ENCODE data around the gene SWT1.

DNA sequence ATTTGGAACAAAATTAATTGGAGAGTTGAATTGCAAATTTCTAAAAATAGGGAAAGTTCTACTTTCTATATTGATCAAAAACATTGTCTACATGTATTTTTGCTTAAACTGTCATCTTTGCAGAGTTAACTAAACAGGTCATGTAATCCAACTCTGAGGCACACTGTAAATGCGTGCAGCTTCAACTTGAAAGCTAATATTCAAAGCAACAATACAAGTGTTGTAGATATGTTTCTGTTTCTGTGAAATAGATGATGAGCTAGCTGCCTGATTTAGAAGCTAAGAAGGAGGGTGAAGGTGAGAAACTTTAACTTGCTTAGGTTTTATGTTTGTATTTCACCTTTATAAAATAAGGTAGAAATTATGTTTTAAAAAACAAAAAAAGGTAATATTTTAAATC, 82.9 kb downstream of the SWT1 start:
- TF ChIP-seq, protein P1, sequence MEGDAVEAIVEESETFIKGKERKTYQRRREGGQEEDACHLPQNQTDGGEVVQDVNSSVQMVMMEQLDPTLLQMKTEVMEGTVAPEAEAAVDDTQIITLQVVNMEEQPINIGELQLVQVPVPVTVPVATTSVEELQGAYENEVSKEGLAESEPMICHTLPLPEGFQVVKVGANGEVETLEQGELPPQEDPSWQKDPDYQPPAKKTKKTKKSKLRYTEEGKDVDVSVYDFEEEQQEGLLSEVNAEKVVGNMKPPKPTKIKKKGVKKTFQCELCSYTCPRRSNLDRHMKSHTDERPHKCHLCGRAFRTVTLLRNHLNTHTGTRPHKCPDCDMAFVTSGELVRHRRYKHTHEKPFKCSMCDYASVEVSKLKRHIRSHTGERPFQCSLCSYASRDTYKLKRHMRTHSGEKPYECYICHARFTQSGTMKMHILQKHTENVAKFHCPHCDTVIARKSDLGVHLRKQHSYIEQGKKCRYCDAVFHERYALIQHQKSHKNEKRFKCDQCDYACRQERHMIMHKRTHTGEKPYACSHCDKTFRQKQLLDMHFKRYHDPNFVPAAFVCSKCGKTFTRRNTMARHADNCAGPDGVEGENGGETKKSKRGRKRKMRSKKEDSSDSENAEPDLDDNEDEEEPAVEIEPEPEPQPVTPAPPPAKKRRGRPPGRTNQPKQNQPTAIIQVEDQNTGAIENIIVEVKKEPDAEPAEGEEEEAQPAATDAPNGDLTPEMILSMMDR (IDR thresholded peaks at IDR 0.05 in 8 of 11, conservative IDR thresholded peaks at IDR 0.05 in 3 of 11): no peak
- no peak for TF ChIP-seq POLR2A (IDR thresholded peaks at IDR 0.05)

All from spleen (tissue), 7 donors.